HepG2 (cell line): ENCODE measurements around the gene BAHD1. TPM values are rescaled to one million over a fixed set of nuclear protein-coding genes. Genes with fewer than 3 reads are reported as not detected.

Source experiments
- CENPBD1 ChIP-seq: sonication (generic); formaldehyde crosslinking; IDR thresholded peaks from 2 replicates; pipeline ENCODE4 v1.8.0; 2022; ENCODE audit warnings: missing genetic modification reagents, low read depth, mild to moderate bottlenecking, borderline replicate concordance
- ELF1 ChIP-seq: sonication (generic); formaldehyde crosslinking; IDR thresholded peaks from 2 replicates; pipeline ENCODE4 v1.4.0; 2020; ENCODE audit warnings: missing genetic modification reagents
- ELF4 ChIP-seq: sonication (generic); formaldehyde crosslinking; IDR thresholded peaks from 2 replicates; pipeline ENCODE4 v1.5.0; 2020; ENCODE audit warnings: missing genetic modification reagents, mild to moderate bottlenecking, moderate library complexity, borderline replicate concordance
- ERF ChIP-seq: IDR thresholded peaks from 2 replicates; pipeline ENCODE4 v1.6.1; 2018; ENCODE audit warnings: missing biosample characterization, missing genetic modification reagents
- EZH2 ChIP-seq: conservative IDR thresholded peaks from 2 replicates; pipeline ENCODE4 v1.6.1; 2012; ENCODE audit warnings: mild to moderate bottlenecking, low read depth, low read length, moderate library complexity
- FLYWCH1 ChIP-seq: sonication (generic); formaldehyde crosslinking; IDR thresholded peaks from 2 replicates; pipeline ENCODE4 v1.8.1; 2023; ENCODE audit warnings: mild to moderate bottlenecking, missing genetic modification reagents
- GATA4 ChIP-seq: sonication (generic); IDR thresholded peaks from 2 replicates; pipeline ENCODE4 v1.6.1; 2016; ENCODE audit warnings: antibody characterized with exemption, low read depth, borderline replicate concordance
- HMG20A ChIP-seq: IDR thresholded peaks from 2 replicates; pipeline ENCODE4 v1.6.1; 2016; ENCODE audit warnings: borderline replicate concordance
- IRF2 ChIP-seq: IDR thresholded peaks from 2 replicates; pipeline ENCODE4 v1.6.1; 2018; ENCODE audit warnings: missing genetic modification reagents, missing compliant biosample characterization
- KDM2A ChIP-seq: sonication (generic); formaldehyde crosslinking; IDR thresholded peaks from 2 replicates; pipeline ENCODE4 v1.4.0; 2020; ENCODE audit warnings: low read depth, missing genetic modification reagents, borderline replicate concordance
- MED8 ChIP-seq: sonication (generic); formaldehyde crosslinking; IDR thresholded peaks from 2 replicates; pipeline ENCODE4 v1.8.1; 2023; ENCODE audit warnings: mild to moderate bottlenecking, missing genetic modification reagents; ENCODE audit not compliant: insufficient replicate concordance
- SAFB2 ChIP-seq: sonication (generic); formaldehyde crosslinking; IDR thresholded peaks from 2 replicates; pipeline ENCODE4 v1.5.1; 2020; ENCODE audit warnings: missing genetic modification reagents, low read depth, mild to moderate bottlenecking, borderline replicate concordance
- SNAPC4 ChIP-seq: sonication (generic); formaldehyde crosslinking; IDR thresholded peaks from 2 replicates; pipeline ENCODE4 v1.4.0; 2020; ENCODE audit warnings: mild to moderate bottlenecking, missing genetic modification reagents
- TCF7L2 ChIP-seq: IDR thresholded peaks from 2 replicates; pipeline ENCODE4 v1.6.1; 2011; ENCODE audit warnings: mild to moderate bottlenecking, low read depth, low read length, moderate library complexity
- TEAD2 ChIP-seq: sonication (generic); formaldehyde crosslinking; IDR thresholded peaks from 2 replicates; pipeline ENCODE4 v1.9.0; 2021; ENCODE audit warnings: missing genetic modification reagents
- TOPORS ChIP-seq: sonication (generic); formaldehyde crosslinking; IDR thresholded peaks from 2 replicates; pipeline ENCODE4 v1.8.0; 2023; ENCODE audit warnings: mild to moderate bottlenecking, missing genetic modification reagents
- WIZ ChIP-seq: sonication (generic); formaldehyde crosslinking; IDR thresholded peaks from 2 replicates; pipeline ENCODE4 v1.5.1; 2020; ENCODE audit warnings: mild to moderate bottlenecking, missing genetic modification reagents
- ZFYVE20 ChIP-seq: sonication (generic); formaldehyde crosslinking; IDR thresholded peaks from 2 replicates; pipeline ENCODE4 v1.8.0; 2023; ENCODE audit warnings: low read depth, mild to moderate bottlenecking, moderate library complexity, missing genetic modification reagents, borderline replicate concordance
- ZNF562 ChIP-seq: sonication (generic); formaldehyde crosslinking; IDR thresholded peaks from 2 replicates; pipeline ENCODE4 v1.8.0; 2022; ENCODE audit warnings: missing genetic modification reagents, borderline replicate concordance
- ZNF576 ChIP-seq: sonication (generic); formaldehyde crosslinking; IDR thresholded peaks from 2 replicates; pipeline ENCODE4 v1.4.0; 2020; ENCODE audit warnings: mild to moderate bottlenecking, missing genetic modification reagents
- ZNF691 ChIP-seq: sonication (generic); formaldehyde crosslinking; IDR thresholded peaks from 2 replicates; pipeline ENCODE4 v1.4.0; 2020; ENCODE audit warnings: missing genetic modification reagents, low read depth, mild to moderate bottlenecking, borderline replicate concordance
- ZNF720 ChIP-seq: sonication (generic); formaldehyde crosslinking; IDR thresholded peaks from 2 replicates; pipeline ENCODE4 v1.4.0; 2020; ENCODE audit warnings: missing genetic modification reagents
- ZNF775 ChIP-seq: sonication (generic); formaldehyde crosslinking; IDR thresholded peaks from 2 replicates; pipeline ENCODE4 v1.4.0; 2020; ENCODE audit warnings: missing genetic modification reagents, mild to moderate bottlenecking, moderate library complexity, borderline replicate concordance
- ZNF792 ChIP-seq: IDR thresholded peaks from 2 replicates; pipeline ENCODE4 v1.6.1; 2016
- polyA plus RNA-seq, 8 experiments: library from polyadenylated mRNA; depleted of rRNA in 3 of 8; stranded (reverse) in 7 of 8; unstranded in 1 of 8; fragments of >200 nt; fragmentation: Illumina TruSeq in 4 of 8; extraction: Trizol in 4 of 8; gene quantifications; 2 replicates each; pipeline versions ENCODE4 v1.2.1 to v1.2.3, GENCODE V29; 2011 to 2016; ENCODE audit warnings: low read depth in 4 of 8, missing spikeins in 1 of 8, mixed read lengths in 1 of 8; ENCODE audit not compliant: insufficient read depth in 1 of 8
- total RNA-seq, 5 experiments: library from RNA; depleted of rRNA; stranded (reverse); fragments of >200 nt; fragmentation: Illumina TruSeq; extraction: Trizol; gene quantifications; 2 replicates each; pipeline ENCODE4 v1.2.3, GENCODE V29; 2016; ENCODE audit warnings: low read depth in 1 of 5

Gene BAHD1
- total and polyA plus RNA-seq, 2 of the 13 experiments (the other 11 are each of a cell fraction or from before 2014, with no cell fraction given), result 3.3 to 8.7 TPM

- no peak; the same call in 1 of the 2 replicates for TF ChIP-seq SNAPC4 (CRISPR knock-in tag)
- peak; percentile 50; the same call in 1 of the 2 replicates for TF ChIP-seq ZNF792 (CRISPR knock-in tag)
- TF ChIP-seq ZFYVE20 (CRISPR knock-in tag), result no peak; the same call in 1 of the 2 replicates
- no peak for TF ChIP-seq ELF1
- TF ChIP-seq ZNF775 (CRISPR knock-in tag), result no peak
- TF ChIP-seq TOPORS (CRISPR knock-in tag), result no peak; the same call in 1 of the 2 replicates
- peak; percentile 60 for TF ChIP-seq MED8 (CRISPR knock-in tag)
- no peak for TF ChIP-seq ZNF576 (CRISPR knock-in tag)
- TF ChIP-seq GATA4, result peak; percentile 73; the same call in 1 of the 2 replicates
- TF ChIP-seq FLYWCH1, result no peak
- 0 out of 2 replicates have a peak, but pooled peaks have one; percentile 52 for TF ChIP-seq WIZ (CRISPR knock-in tag)
- no peak for TF ChIP-seq ZNF720 (CRISPR knock-in tag)
- TF ChIP-seq CENPBD1, result no peak
- TF ChIP-seq ZNF691 (CRISPR knock-in tag), result no peak
- TF ChIP-seq TEAD2 (CRISPR knock-in tag), result no peak
- no peak for TF ChIP-seq ELF4
- TF ChIP-seq EZH2, result no peak
- no peak for TF ChIP-seq TCF7L2
- peak; percentile 63 for TF ChIP-seq ERF (CRISPR knock-in tag)
- TF ChIP-seq HMG20A (CRISPR knock-in tag), result no peak
- TF ChIP-seq SAFB2 (CRISPR knock-in tag), result peak; percentile 92
- peak; percentile 82; the same call in 1 of the 2 replicates for TF ChIP-seq KDM2A
- TF ChIP-seq IRF2 (CRISPR knock-in tag), result peak; percentile 16; the same call in 1 of the 2 replicates
- no peak for TF ChIP-seq ZNF562 (CRISPR knock-in tag)
Observed at GRCh38 chr15:40405501-40406381, 35.0 kb upstream of the BAHD1 start, which contains the start of gene IVD (continued).
